Neural crest cell (in vitro differentiated cells): ENCODE measurements around the gene OBSCN. TPM values are rescaled to one million over a fixed set of nuclear protein-coding genes. Genes with fewer than 3 reads are reported as not detected.
A peak's percentile ranks its signal among the peaks of the same experiment; 100 is the strongest.

Source experiments
- DNase-seq: peaks from one replicate; pipeline ENCODE4 v3.0.0; 2021; ENCODE audit warnings: low read depth, mixed read lengths, low spot score
- H3K27ac Mint-ChIP-seq: one replicate; pipeline ENCODE4 v1.8.0; 2021; ENCODE audit warnings: mild to moderate bottlenecking, mixed read lengths; ENCODE audit not compliant: unreplicated experiment
- H3K27me3 Mint-ChIP-seq: 2 replicates; pipeline ENCODE4 v1.8.0; 2021; ENCODE audit warnings: low read depth, mild to moderate bottlenecking, mixed read lengths
- H3K36me3 Mint-ChIP-seq: 2 replicates; pipeline ENCODE4 v1.8.0; 2021; ENCODE audit warnings: low read depth, mild to moderate bottlenecking, mixed read lengths
- H3K4me1 Mint-ChIP-seq: 2 replicates; pipeline ENCODE4 v1.8.0; 2021; ENCODE audit warnings: mixed read lengths
- H3K4me3 Mint-ChIP-seq: one replicate; pipeline ENCODE4 v1.8.0; 2021; ENCODE audit warnings: mild to moderate bottlenecking, mixed read lengths
- H3K9me3 Mint-ChIP-seq: 2 replicates; pipeline ENCODE4 v1.8.0; 2021; ENCODE audit warnings: mixed read lengths
- total RNA-seq: library from RNA; stranded (reverse); gene quantifications from 2 replicates; pipeline ENCODE4 v1.2.1, GENCODE V29; 2021
- TF ChIP-seq, protein P1 (sequence below): fragments of 200-600 bp; sonication (generic); conservative IDR thresholded peaks from 2 replicates; pipeline ENCODE4 v1.5.0; 2021; ENCODE audit warnings: antibody characterized with exemption, mild to moderate bottlenecking

Gene OBSCN
- total RNA-seq, 1 donor from 2014 or later: 40.1 TPM

DNA sequence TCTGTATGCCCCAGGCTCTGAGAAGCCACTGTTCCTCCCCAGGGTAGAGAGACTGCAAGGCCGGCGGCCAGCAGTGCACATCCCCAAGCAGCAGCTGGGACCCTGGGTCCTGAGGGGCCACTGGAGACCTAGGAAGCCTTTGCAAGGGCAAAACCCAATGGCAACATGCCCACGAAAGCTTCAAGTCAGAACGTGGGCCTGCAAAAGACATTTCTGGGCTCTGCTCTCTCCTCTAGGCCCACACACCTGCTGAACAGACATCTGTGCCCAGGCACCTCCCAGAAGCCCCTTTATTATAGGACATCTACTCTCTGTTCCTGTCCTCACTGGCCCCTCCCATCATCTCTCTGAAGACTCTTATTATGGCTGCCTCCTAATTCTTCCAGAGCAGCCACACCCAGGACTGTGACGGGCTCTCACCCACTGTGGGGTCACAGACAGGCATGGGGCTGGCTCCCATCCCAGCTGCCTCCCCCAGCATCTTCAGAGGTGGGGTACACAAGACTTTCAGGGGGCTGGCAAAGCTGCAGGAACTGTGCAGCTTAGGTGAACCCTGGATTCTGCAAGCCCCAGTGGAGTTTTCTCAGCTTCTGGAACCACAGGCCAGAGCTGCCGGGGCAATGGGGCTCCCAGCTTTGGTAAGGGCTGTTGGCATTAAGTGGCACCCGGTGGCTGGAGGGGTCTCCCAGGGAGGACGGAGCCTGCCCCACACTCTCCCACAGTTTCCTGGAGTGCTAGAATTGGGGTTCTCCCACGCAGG lies 186.1 kb downstream of the OBSCN start:
- DNase-seq: no peak
- H3K4me1 Mint-ChIP-seq: no peaks in the 10 kb centered on the region
- H3K9me3 Mint-ChIP-seq: no peaks in the 10 kb centered on the region
- H3K27ac Mint-ChIP-seq: peak overlapping the region; percentile 27
- TF ChIP-seq, protein P1, sequence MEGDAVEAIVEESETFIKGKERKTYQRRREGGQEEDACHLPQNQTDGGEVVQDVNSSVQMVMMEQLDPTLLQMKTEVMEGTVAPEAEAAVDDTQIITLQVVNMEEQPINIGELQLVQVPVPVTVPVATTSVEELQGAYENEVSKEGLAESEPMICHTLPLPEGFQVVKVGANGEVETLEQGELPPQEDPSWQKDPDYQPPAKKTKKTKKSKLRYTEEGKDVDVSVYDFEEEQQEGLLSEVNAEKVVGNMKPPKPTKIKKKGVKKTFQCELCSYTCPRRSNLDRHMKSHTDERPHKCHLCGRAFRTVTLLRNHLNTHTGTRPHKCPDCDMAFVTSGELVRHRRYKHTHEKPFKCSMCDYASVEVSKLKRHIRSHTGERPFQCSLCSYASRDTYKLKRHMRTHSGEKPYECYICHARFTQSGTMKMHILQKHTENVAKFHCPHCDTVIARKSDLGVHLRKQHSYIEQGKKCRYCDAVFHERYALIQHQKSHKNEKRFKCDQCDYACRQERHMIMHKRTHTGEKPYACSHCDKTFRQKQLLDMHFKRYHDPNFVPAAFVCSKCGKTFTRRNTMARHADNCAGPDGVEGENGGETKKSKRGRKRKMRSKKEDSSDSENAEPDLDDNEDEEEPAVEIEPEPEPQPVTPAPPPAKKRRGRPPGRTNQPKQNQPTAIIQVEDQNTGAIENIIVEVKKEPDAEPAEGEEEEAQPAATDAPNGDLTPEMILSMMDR: no peak
- peaks cover 3% of the 10 kb centered on the region for H3K36me3 Mint-ChIP-seq
- no peaks in the 10 kb centered on the region for H3K27me3 Mint-ChIP-seq
- no peak overlapping the region for H3K4me3 Mint-ChIP-seq

DNA sequence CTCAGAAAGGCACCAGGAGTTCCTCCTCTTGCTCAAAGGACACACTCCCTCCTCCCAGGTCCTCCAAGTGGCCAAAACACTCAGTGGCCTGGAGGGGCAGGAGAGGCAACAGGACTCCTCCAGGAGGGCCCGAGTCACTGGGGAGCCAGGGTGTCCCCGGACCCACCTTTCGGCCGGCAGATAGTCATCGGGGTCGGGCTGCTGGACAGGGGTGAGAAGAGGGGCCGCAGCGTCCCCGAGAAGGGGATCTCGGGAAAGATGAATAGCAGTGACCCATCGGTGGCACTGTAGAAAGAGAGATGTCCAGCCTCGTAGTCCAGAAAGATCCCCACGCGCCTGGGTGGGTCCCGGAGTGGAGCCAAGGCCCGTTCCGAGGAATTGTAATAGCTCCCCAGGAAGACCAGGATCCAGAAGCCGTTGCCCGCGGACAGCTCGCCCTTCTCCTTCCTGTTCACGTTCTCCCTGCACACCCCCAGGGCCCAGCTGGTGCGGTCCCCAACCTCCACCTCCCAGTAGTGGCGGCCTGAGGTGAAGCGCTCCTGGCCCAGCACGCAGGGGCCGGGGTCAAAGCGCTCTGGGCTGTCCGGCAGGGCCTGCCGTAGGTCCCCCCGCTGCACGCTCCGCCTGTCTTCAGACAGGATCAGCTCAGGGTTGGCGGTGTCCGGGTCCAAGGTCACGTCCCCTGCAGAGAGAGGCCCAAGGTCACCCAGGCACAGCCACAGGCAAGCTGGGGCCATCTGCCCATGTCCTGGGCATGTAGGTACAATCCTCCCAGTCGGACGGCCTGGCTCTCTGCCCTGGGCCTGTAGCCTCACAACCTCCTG lies 186.9 kb downstream of the OBSCN start:
- H3K9me3 Mint-ChIP-seq: no peaks in the 10 kb centered on the region
- no peaks in the 10 kb centered on the region for H3K4me1 Mint-ChIP-seq
- no peak overlapping the region for H3K4me3 Mint-ChIP-seq
- DNase-seq: no peak
- peaks cover 3% of the 10 kb centered on the region for H3K36me3 Mint-ChIP-seq
- TF ChIP-seq, protein P1: no peak
- no peak overlapping the region for H3K27ac Mint-ChIP-seq
- H3K27me3 Mint-ChIP-seq: no peaks in the 10 kb centered on the region

DNA sequence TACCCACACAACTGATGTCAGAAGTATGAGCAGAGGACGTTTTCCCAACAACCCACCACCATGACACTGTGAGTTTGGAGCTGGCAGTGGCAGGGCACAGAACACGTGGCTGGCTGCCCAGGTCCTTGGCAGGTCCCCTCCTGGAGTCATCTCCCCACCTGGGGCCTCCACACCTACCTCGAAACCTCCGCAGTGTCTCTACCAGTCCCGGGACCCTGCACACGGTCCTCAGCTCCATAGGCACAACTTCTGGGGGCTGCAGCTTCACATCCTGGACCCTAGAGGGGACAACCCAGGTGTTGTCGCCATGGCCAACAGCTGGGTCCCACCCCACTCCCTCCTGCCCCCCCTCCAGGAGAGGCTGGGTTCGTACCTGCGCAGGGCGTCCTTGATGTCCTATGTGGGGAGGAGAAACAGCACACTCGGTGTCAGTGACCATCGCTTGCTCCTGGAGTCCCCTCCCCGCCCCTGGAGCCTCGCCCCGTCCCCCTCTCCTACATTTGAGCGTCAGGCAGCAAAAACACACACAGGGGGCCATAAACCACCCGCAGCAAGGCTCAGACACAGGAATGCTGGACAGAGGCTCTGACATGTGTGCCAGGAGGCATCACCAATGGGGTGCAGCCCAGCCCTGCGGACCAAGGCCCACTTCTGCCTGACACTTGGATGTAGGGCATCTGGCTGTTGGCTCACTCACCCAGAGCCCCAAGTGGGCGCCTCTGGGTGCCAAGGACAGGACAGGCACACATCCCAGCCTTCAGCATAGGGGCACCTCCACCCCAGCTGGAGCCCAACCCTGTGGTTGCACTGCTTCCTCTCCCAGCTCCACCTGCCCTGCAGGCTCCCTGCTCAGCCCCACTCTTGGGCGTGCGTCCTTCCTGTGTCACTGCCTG lies 189.2 kb downstream of the OBSCN start:
- Mint-ChIP-seq H3K4me3 (no peak overlapping the region), H3K27ac (no peak overlapping the region), H3K4me1 (no peaks in the 10 kb centered on the region), H3K9me3 (no peaks in the 10 kb centered on the region), H3K27me3 (no peaks in the 10 kb centered on the region), H3K36me3 (peaks cover 3% of the 10 kb centered on the region)
- DNase-seq: no peak
- TF ChIP-seq, protein P1: no peak

DNA sequence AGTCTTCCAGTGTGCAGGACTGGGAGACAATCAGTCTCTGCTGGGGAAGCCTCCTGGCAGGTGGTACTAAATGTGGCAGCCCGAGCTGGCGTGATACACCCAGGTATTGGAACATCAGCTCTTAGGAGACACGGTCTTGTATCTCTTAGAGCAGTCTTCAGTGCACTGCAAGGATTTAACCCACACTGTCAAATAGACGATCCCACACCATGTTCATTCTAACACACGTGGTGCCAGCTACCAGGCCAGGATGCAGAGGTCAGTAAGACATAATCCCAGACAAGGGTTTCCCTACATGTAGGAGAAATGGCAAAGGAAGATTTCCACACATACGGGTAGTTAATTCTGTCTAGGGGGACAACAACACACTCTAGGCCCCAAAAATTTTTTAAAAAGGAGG lies 190.1 kb downstream of the OBSCN start:
- H3K27ac Mint-ChIP-seq: no peak overlapping the region
- H3K36me3 Mint-ChIP-seq: peaks cover 3% of the 10 kb centered on the region
- peak overlapping the region; percentile 61 for H3K4me3 Mint-ChIP-seq

More for the DNA sequence above, 190.1 kb downstream of the OBSCN start:
- no peak for DNase-seq
- TF ChIP-seq, protein P1: no peak
- Mint-ChIP-seq H3K27me3 (no peaks in the 10 kb centered on the region), H3K4me1 (peaks cover 4% of the 10 kb centered on the region), H3K9me3 (no peaks in the 10 kb centered on the region)
